Left renal pelvis (tissue), 4 donors: Measurements from ENCODE around the gene NAB1. TPM values are rescaled to one million over a fixed set of nuclear protein-coding genes. Genes with fewer than 3 reads are reported as not detected.

ENCODE experiments used
- DNase-seq, 4 donors: peaks; one replicate each; pipeline ENCODE4 v3.0.0-alpha.2; 2013; ENCODE audit warnings: low read depth in 4 of 4, low spot score in 3 of 4
- polyA plus RNA-seq, 4 donors: library from polyadenylated mRNA; unstranded; fragments of 120-200 nt; gene quantifications; one replicate each; pipeline ENCODE4 v1.2.1, GENCODE V29; 2013; ENCODE audit not compliant: insufficient read length in 4 of 4

NAB1 gene
- polyA plus RNA-seq, 4 donors = 69.0 to 81.7 (median 74.0) TPM

GRCh38 chr2:190636361-190636760 lies 12.5 kb upstream of the NAB1 start:
- DNase-seq = no peak

- DNase-seq = no peak
Observed at GRCh38 chr2:190637281-190637734, 11.6 kb upstream of the NAB1 start.

- no peak for DNase-seq
Observed at GRCh38 chr2:190637903-190638618, 10.8 kb upstream of the NAB1 start.

GRCh38 chr2:190640117-190640516 lies 8.8 kb upstream of the NAB1 start:
- no peak for DNase-seq

- no peak for DNase-seq
Observed at GRCh38 chr2:190641469-190641868, 7.4 kb upstream of the NAB1 start.

- DNase-seq = no peak
Observed at GRCh38 chr2:190646780-190647522, 1.9 kb upstream of the NAB1 start.

GRCh38 chr2:190648289-190649034 lies 421 bp upstream of the NAB1 start:
- DNase-seq = peak in 1 of 4 donors; percentile 72

GRCh38 chr2:190649798-190650390 lies 1.0 kb downstream of the NAB1 start:
- DNase-seq = peak in 1 of 4 donors; percentile 18

GRCh38 chr2:190651413-190651812 lies 2.5 kb downstream of the NAB1 start:
- no peak for DNase-seq

GRCh38 chr2:190653231-190653630 lies 4.3 kb downstream of the NAB1 start:
- no peak for DNase-seq

- no peak for DNase-seq
Observed at GRCh38 chr2:190653931-190654330, 5.0 kb downstream of the NAB1 start.

- DNase-seq = no peak
Observed at GRCh38 chr2:190655113-190655512, 6.2 kb downstream of the NAB1 start.

GRCh38 chr2:190655570-190655969 lies 6.7 kb downstream of the NAB1 start:
- DNase-seq = no peak

- DNase-seq = no peak
Observed at GRCh38 chr2:190656301-190656700, 7.4 kb downstream of the NAB1 start.

- DNase-seq = no peak
Observed at GRCh38 chr2:190657474-190658255, 8.8 kb downstream of the NAB1 start.

GRCh38 chr2:190659553-190659952 lies 10.7 kb downstream of the NAB1 start:
- no peak for DNase-seq

- DNase-seq = no peak
Observed at GRCh38 chr2:190662754-190663153, 13.9 kb downstream of the NAB1 start.

- no peak for DNase-seq
Observed at GRCh38 chr2:190663348-190663747, 14.5 kb downstream of the NAB1 start.

- DNase-seq = no peak
Observed at GRCh38 chr2:190663839-190664238, 15.0 kb downstream of the NAB1 start.

- DNase-seq = no peak
Observed at GRCh38 chr2:190664240-190664639, 15.4 kb downstream of the NAB1 start.
